CD14-positive monocyte (primary cell): ENCODE measurements around the gene KAZN. TPM values are rescaled to one million over a fixed set of nuclear protein-coding genes. Genes with fewer than 3 reads are reported as not detected.

Experiments
- DNase-seq, 3 donors: peaks; one replicate each; pipeline ENCODE4 v3.0.0-alpha.2; 2011 to 2022
- H2AFZ ChIP-seq: 2 replicates; pipeline ENCODE4 v1.6.0; 2012; ENCODE audit warnings: mild to moderate bottlenecking, low read depth, low read length, inconsistent platforms; ENCODE audit not compliant: insufficient read depth, poor library complexity, severe bottlenecking
- H3K27ac ChIP-seq, 2 donors: 1 replicate in 1 of 2; 2 replicates in 1 of 2; pipeline ENCODE4 v1.5.1; 2012 to 2013; ENCODE audit warnings: low read length in 2 of 2, control low read depth in 1 of 2, inconsistent platforms in 1 of 2, low read depth in 1 of 2, mild to moderate bottlenecking in 1 of 2
- H3K27me3 ChIP-seq, 2 donors: one replicate each; pipeline versions ENCODE4 v1.6.0 to v1.6.1; 2011 to 2013; ENCODE audit warnings: low read length in 2 of 2; ENCODE audit not compliant: control insufficient read depth in 2 of 2, insufficient read depth in 2 of 2
- H3K36me3 ChIP-seq, 2 donors: replicated peaks in 1 of 2; 1 replicate in 1 of 2; 2 replicates in 1 of 2; pipeline versions ENCODE4 v1.5.1 to v1.6.1; 2012 to 2013; ENCODE audit warnings: low read length in 2 of 2, control low read depth in 1 of 2, inconsistent platforms in 1 of 2, mild to moderate bottlenecking in 1 of 2; ENCODE audit not compliant: insufficient read depth in 2 of 2, control insufficient read depth in 1 of 2
- H3K4me1 ChIP-seq, 2 donors: 1 replicate in 1 of 2; 2 replicates in 1 of 2; pipeline versions ENCODE4 v1.5.1 to v1.6.1; 2012 to 2013; ENCODE audit warnings: low read length in 2 of 2, control low read depth in 1 of 2, inconsistent platforms in 1 of 2, mild to moderate bottlenecking in 1 of 2, moderate library complexity in 1 of 2; ENCODE audit not compliant: insufficient read depth in 2 of 2, control insufficient read depth in 1 of 2
- H3K4me2 ChIP-seq: replicated peaks from 2 replicates; pipeline ENCODE3; 2012; ENCODE audit warnings: low read length, moderate library complexity, mild to moderate bottlenecking; ENCODE audit not compliant: poor library complexity, severe bottlenecking; ENCODE audit errors: extremely low read depth
- H3K4me3 ChIP-seq, 3 experiments: fragments of 200-600 bp in 1 of 3; sonication (generic) in 1 of 3; replicated peaks in 1 of 3; 1 replicate in 2 of 3; 2 replicates in 1 of 3; pipeline ENCODE4 v1.5.1; 2011 to 2013; ENCODE audit warnings: low read length in 3 of 3, mild to moderate bottlenecking in 3 of 3, control low read depth in 2 of 3, low read depth in 2 of 3, inconsistent platforms in 1 of 3, moderate library complexity in 1 of 3
- H3K79me2 ChIP-seq: 2 replicates; pipeline ENCODE4 v1.6.0; 2012; ENCODE audit warnings: mild to moderate bottlenecking, control low read depth, inconsistent platforms, low read length, moderate library complexity; ENCODE audit not compliant: insufficient read depth
- H3K9ac ChIP-seq: 2 replicates; pipeline ENCODE4 v1.6.0; 2017; ENCODE audit warnings: low read length, mild to moderate bottlenecking; ENCODE audit not compliant: insufficient read depth, poor library complexity, severe bottlenecking
- H3K9me3 ChIP-seq, 2 donors: replicated peaks in 1 of 2; 1 replicate in 1 of 2; 2 replicates in 1 of 2; pipeline versions ENCODE4 v1.5.1 to v1.6.1; 2012 to 2013; ENCODE audit warnings: low read length in 2 of 2, control low read depth in 1 of 2; ENCODE audit not compliant: control insufficient read depth in 1 of 2, insufficient read depth in 1 of 2
- H4K20me1 ChIP-seq: 2 replicates; pipeline ENCODE4 v1.6.0; 2012; ENCODE audit warnings: mild to moderate bottlenecking, low read length, control low read depth, moderate library complexity; ENCODE audit not compliant: insufficient read depth
- H3K27ac Mint-ChIP-seq, 7 donors: one replicate each; pipeline ENCODE4 v1.8.0; 2020; ENCODE audit warnings: mild to moderate bottlenecking in 7 of 7, mixed read lengths in 7 of 7, moderate library complexity in 6 of 7, inconsistent platforms in 2 of 7
- H3K27me3 Mint-ChIP-seq, 3 donors: one replicate each; pipeline ENCODE4 v1.8.0; 2021 to 2022; ENCODE audit warnings: low read depth in 3 of 3, mild to moderate bottlenecking in 3 of 3, mixed read lengths in 3 of 3, moderate library complexity in 3 of 3, inconsistent platforms in 1 of 3
- H3K36me3 Mint-ChIP-seq, 2 donors: one replicate each; pipeline ENCODE4 v1.8.0; 2020; ENCODE audit warnings: mixed read lengths in 2 of 2, inconsistent platforms in 1 of 2, mild to moderate bottlenecking in 1 of 2
- H3K4me1 Mint-ChIP-seq: one replicate; pipeline ENCODE4 v1.8.0; 2020; ENCODE audit warnings: mild to moderate bottlenecking, mixed read lengths
- H3K4me3 Mint-ChIP-seq, 2 donors: one replicate each; pipeline ENCODE4 v1.8.0; 2020; ENCODE audit warnings: mild to moderate bottlenecking in 2 of 2, mixed read lengths in 2 of 2, moderate library complexity in 1 of 2
- H3K9me3 Mint-ChIP-seq, 7 donors: one replicate each; pipeline ENCODE4 v1.8.0; 2020 to 2022; ENCODE audit warnings: mixed read lengths in 7 of 7, mild to moderate bottlenecking in 6 of 7, moderate library complexity in 6 of 7, inconsistent platforms in 2 of 7
- CTCF ChIP-seq: fragments of 200-600 bp; IDR thresholded peaks from one replicate; pipeline ENCODE4 v1.8.0; 2022; ENCODE audit warnings: antibody characterized with exemption, mild to moderate bottlenecking
- WGBS: methylation state at CpG from one replicate; pipeline ENCODE4 v1.1.5; 2013; ENCODE audit warnings: missing lambda C conversion rate; ENCODE audit not compliant: insufficient coverage; 5-methylcytosine and 5-hydroxymethylcytosine counted together
- intact Hi-C, 2 donors: fragments of 100-400 bp; cut with micrococcal nuclease; formaldehyde crosslinking; loops; one replicate each; pipeline versions ENCODE4 v1.15.0 to v1.15.1; 2023
- polyA plus RNA-seq, 3 donors: library from polyadenylated mRNA; depleted of rRNA in 1 of 3; unstranded in 2 of 3; stranded (reverse) in 1 of 3; fragments of 300-500 nt in 2 of 3; fragments of >200 nt in 1 of 3; fragmentation: Illumina TruSeq in 2 of 3; gene quantifications; 1 replicate in 2 of 3; 2 replicates in 1 of 3; pipeline ENCODE4 v1.2.3, GENCODE V29; 2012 to 2021

KAZN gene
- polyA plus RNA-seq, 3 donors: not detected

GRCh38 chr1:14880456-14881316 is 282.2 kb downstream of the KAZN start:
- no peaks in the 10 kb centered on the region for H4K20me1 ChIP-seq
- H3K4me1 ChIP-seq: no peaks in the 10 kb centered on the region
- no peaks in the 10 kb centered on the region for H3K79me2 ChIP-seq
- no peaks in the 10 kb centered on the region for H3K36me3 ChIP-seq
- no peak overlapping the region for H3K27ac ChIP-seq
- H3K36me3 Mint-ChIP-seq: no peaks in the 10 kb centered on the region
- no peak overlapping the region for H3K27ac Mint-ChIP-seq
- DNase-seq: no peak
- intact Hi-C loops: no loop called here
- H3K27me3 Mint-ChIP-seq: peaks cover 4 to 11% (median 7%) of the 10 kb centered on the region in 3 donors
- no peaks in the 10 kb centered on the region for H3K9me3 ChIP-seq
- H3K9me3 Mint-ChIP-seq: peaks cover 0 to 3% (median 0%) of the 10 kb centered on the region in 7 donors
- H3K4me3 Mint-ChIP-seq: no peak overlapping the region
- no peak overlapping the region for H2AFZ ChIP-seq
- peaks cover under 1 to 4% of the 10 kb centered on the region in 2 donors for H3K27me3 ChIP-seq
- no peak overlapping the region for H3K9ac ChIP-seq
- no peak for TF ChIP-seq CTCF
- H3K4me3 ChIP-seq: no peak overlapping the region
- H3K4me2 ChIP-seq: no peak overlapping the region
- 88% methylated on average over 7 of the region's 7 CpGs for WGBS
- no peaks in the 10 kb centered on the region for H3K4me1 Mint-ChIP-seq

- no peak for DNase-seq
- no peaks in the 10 kb centered on the region for H4K20me1 ChIP-seq
- intact Hi-C loops: no loop called here
- no peaks in the 10 kb centered on the region for H3K9me3 ChIP-seq
- 96% methylated on average over 5 of the region's 9 CpGs for WGBS
- H3K4me2 ChIP-seq: no peak overlapping the region
- Mint-ChIP-seq H3K4me3 (no peak overlapping the region), H3K4me1 (no peaks in the 10 kb centered on the region), H3K27ac (no peak overlapping the region), H3K9me3 (peaks cover 0 to 3% (median 0%) of the 10 kb centered on the region in 7 donors), H3K36me3 (no peaks in the 10 kb centered on the region), H3K27me3 (peaks cover 3 to 9% (median 5%) of the 10 kb centered on the region in 3 donors)
- H3K27ac ChIP-seq: no peak overlapping the region
- no peak overlapping the region for H2AFZ ChIP-seq
- H3K4me1 ChIP-seq: no peaks in the 10 kb centered on the region
- no peak overlapping the region for H3K4me3 ChIP-seq
- H3K36me3 ChIP-seq: no peaks in the 10 kb centered on the region
- no peaks in the 10 kb centered on the region for H3K79me2 ChIP-seq
- TF ChIP-seq CTCF: no peak
- H3K27me3 ChIP-seq: no peaks in the 10 kb centered on the region
- H3K9ac ChIP-seq: no peak overlapping the region
Observed at GRCh38 chr1:14881775-14882672, 283.5 kb downstream of the KAZN start.
